GM23248 (cell line): ENCODE results near the gene TPO. TPM values are rescaled to one million over a fixed set of nuclear protein-coding genes. Genes with fewer than 3 reads are reported as not detected.

Experiments used
- DNase-seq: peaks from one replicate; pipeline ENCODE4 v3.0.0-alpha.2; 2015
- H2AFZ ChIP-seq: fragments of 200-600 bp; sonication (generic); 2 replicates; pipeline ENCODE4 v1.6.1; 2016; ENCODE audit warnings: antibody characterized with exemption
- H3F3A ChIP-seq: fragments of 200-600 bp; sonication (generic); 2 replicates; pipeline ENCODE4 v1.6.1; 2016; ENCODE audit warnings: mild to moderate bottlenecking, antibody characterized with exemption, mixed run types; ENCODE audit not compliant: insufficient read depth
- H3K27ac ChIP-seq: fragments of 200-600 bp; sonication (generic); 2 replicates; pipeline ENCODE4 v1.5.1; 2016; ENCODE audit warnings: mild to moderate bottlenecking
- H3K27me3 ChIP-seq: fragments of 200-600 bp; sonication (generic); replicated peaks from 2 replicates; pipeline ENCODE4 v1.6.1; 2016; ENCODE audit warnings: mild to moderate bottlenecking; ENCODE audit not compliant: insufficient read depth
- H3K36me3 ChIP-seq: fragments of 200-600 bp; sonication (generic); 2 replicates; pipeline ENCODE4 v1.6.1; 2016; ENCODE audit warnings: low read depth, mild to moderate bottlenecking
- H3K4me1 ChIP-seq: fragments of 200-600 bp; sonication (generic); 2 replicates; pipeline ENCODE4 v1.6.1; 2016; ENCODE audit warnings: mild to moderate bottlenecking; ENCODE audit not compliant: insufficient read depth
- H3K4me2 ChIP-seq: fragments of 200-600 bp; sonication (generic); one replicate; pipeline ENCODE4 v1.6.1; 2016; ENCODE audit warnings: mild to moderate bottlenecking; ENCODE audit not compliant: unreplicated experiment
- H3K4me3 ChIP-seq: fragments of 200-600 bp; sonication (generic); 2 replicates; pipeline ENCODE4 v1.5.1; 2016; ENCODE audit warnings: mild to moderate bottlenecking
- H3K79me2 ChIP-seq: fragments of 200-600 bp; sonication (generic); 2 replicates; pipeline ENCODE4 v1.6.1; 2016; ENCODE audit warnings: mild to moderate bottlenecking; ENCODE audit not compliant: insufficient read depth
- H3K9ac ChIP-seq: fragments of 200-600 bp; sonication (generic); 2 replicates; pipeline ENCODE4 v1.6.1; 2016; ENCODE audit warnings: mild to moderate bottlenecking
- H3K9me2 ChIP-seq: fragments of 200-600 bp; sonication (generic); 2 replicates; pipeline ENCODE4 v1.6.1; 2016; ENCODE audit warnings: mixed run types, mild to moderate bottlenecking, moderate library complexity; ENCODE audit not compliant: insufficient read depth
- H3K9me3 ChIP-seq: fragments of 200-600 bp; sonication (generic); one replicate; pipeline ENCODE4 v1.6.1; 2017; ENCODE audit warnings: low read depth
- H4K20me1 ChIP-seq: fragments of 200-600 bp; sonication (generic); 2 replicates; pipeline ENCODE4 v1.6.0; 2016; ENCODE audit not compliant: insufficient read depth
- EZH2 ChIP-seq: fragments of 200-600 bp; sonication (generic); IDR thresholded peaks from 2 replicates; pipeline ENCODE4 v1.6.1; 2018; ENCODE audit warnings: antibody characterized with exemption, mild to moderate bottlenecking; ENCODE audit not compliant: insufficient read depth, poor library complexity, severe bottlenecking
- EZH2phosphoT487 ChIP-seq: fragments of 200-600 bp; sonication (generic); IDR thresholded peaks from 2 replicates; pipeline ENCODE4 v1.6.1; 2018; ENCODE audit warnings: antibody characterized with exemption, moderate library complexity, mild to moderate bottlenecking, low read depth; ENCODE audit not compliant: insufficient read depth
- WGBS, 2 experiments: methylation state at CpG; one replicate each; pipeline ENCODE4 v1.1.6; 2015 to 2017; ENCODE audit warnings: low lambda C conversion rate in 2 of 2, low coverage in 1 of 2; ENCODE audit errors: missing lambda C conversion rate in 2 of 2; 5-methylcytosine and 5-hydroxymethylcytosine counted together
- in situ Hi-C: fragments of 300-500 bp; cut with MboI; formaldehyde crosslinking; loops from 2 replicates; pipeline ENCODE4 v1.15.0; 2020
- polyA plus RNA-seq: library from polyadenylated mRNA; unstranded; fragments of >200 nt; fragmentation: Nextera tagmentation; extraction: Ambion mirVana; gene quantifications from 2 replicates; pipeline ENCODE4 v1.2.1, GENCODE V29; 2016
- total RNA-seq: library from RNA; depleted of rRNA; stranded (reverse); fragments of >200 nt; shearing (Covaris generic); gene quantifications from 2 replicates; pipeline ENCODE4 v1.2.3, GENCODE V29; 2014

Gene TPO
- total and polyA plus RNA-seq, 2 experiments from 2014 or later, result not detected

- peak; percentile 47 for DNase-seq
- Histone ChIP-seq H2AFZ (no peak overlapping the region), H3K9ac (no peak overlapping the region), H3K9me3 (no peaks in the 10 kb centered on the region), H4K20me1 (no peaks in the 10 kb centered on the region), H3K79me2 (no peaks in the 10 kb centered on the region), H3K9me2 (no peaks in the 10 kb centered on the region), H3K4me3 (no peak overlapping the region), H3K4me1 (no peaks in the 10 kb centered on the region), H3K4me2 (no peak overlapping the region), H3K36me3 (no peaks in the 10 kb centered on the region), H3F3A (no peaks in the 10 kb centered on the region), H3K27ac (no peak overlapping the region), H3K27me3 (peaks cover 20% of the 10 kb centered on the region)
- in situ Hi-C loops, result no loop called here
- WGBS, 2 experiments, result 41 to 42% methylated on average over 24 of the region's 24 CpGs
- TF ChIP-seq EZH2phosphoT487 (no peak), EZH2 (no peak)
Measured at GRCh38 chr2:1561811-1562421, 148.7 kb downstream of the TPO start.

GRCh38 chr2:1563084-1563857 lies 150.0 kb downstream of the TPO start:
- in situ Hi-C loops, result no loop called here
- WGBS, 2 experiments, result 80% methylated on average over 32 of the region's 32 CpGs
- no peaks in the 10 kb centered on the region for H3K79me2 ChIP-seq
- no peaks in the 10 kb centered on the region for H3K36me3 ChIP-seq
- H3K9me3 ChIP-seq, result no peaks in the 10 kb centered on the region
- H3K4me1 ChIP-seq, result no peaks in the 10 kb centered on the region
- H3K27me3 ChIP-seq, result peaks cover 20% of the 10 kb centered on the region
- H3K9ac ChIP-seq, result no peak overlapping the region
- no peak overlapping the region for H2AFZ ChIP-seq
- no peaks in the 10 kb centered on the region for H3K9me2 ChIP-seq
- H3F3A ChIP-seq, result no peaks in the 10 kb centered on the region
- no peak overlapping the region for H3K4me3 ChIP-seq
- no peak for DNase-seq
- H4K20me1 ChIP-seq, result no peaks in the 10 kb centered on the region
- TF ChIP-seq EZH2phosphoT487, result no peak
- no peak for TF ChIP-seq EZH2
- no peak overlapping the region for H3K4me2 ChIP-seq
- no peak overlapping the region for H3K27ac ChIP-seq

- no peak overlapping the region for H2AFZ ChIP-seq
- H3K27ac ChIP-seq, result no peak overlapping the region
- no peaks in the 10 kb centered on the region for H3K36me3 ChIP-seq
- no peaks in the 10 kb centered on the region for H4K20me1 ChIP-seq
- no peak overlapping the region for H3K4me3 ChIP-seq
- in situ Hi-C loops, result no loop called here
- no peaks in the 10 kb centered on the region for H3F3A ChIP-seq
- H3K79me2 ChIP-seq, result no peaks in the 10 kb centered on the region
- DNase-seq, result no peak
- no peak for TF ChIP-seq EZH2
- no peak for TF ChIP-seq EZH2phosphoT487
- no peaks in the 10 kb centered on the region for H3K4me1 ChIP-seq
- 82 to 84% methylated on average over 21 to 23 of the region's 23 CpGs for WGBS, 2 experiments
- H3K9ac ChIP-seq, result no peak overlapping the region
- H3K27me3 ChIP-seq, result peaks cover 20% of the 10 kb centered on the region
- H3K9me3 ChIP-seq, result no peaks in the 10 kb centered on the region
- no peak overlapping the region for H3K4me2 ChIP-seq
- no peaks in the 10 kb centered on the region for H3K9me2 ChIP-seq
Measured at GRCh38 chr2:1563943-1564891, 151.0 kb downstream of the TPO start.
